GM19025 (cell line): ENCODE results near the gene RAD23A.

Experiments
- ATAC-seq: cut with Tn5 transposase; IDR thresholded peaks from one replicate; pipeline ENCODE4 v1.9.1; 2021; ENCODE audit warnings: mild to moderate bottlenecking, low read depth, moderate library complexity; ENCODE audit not compliant: unreplicated experiment

The RAD23A gene

DNA sequence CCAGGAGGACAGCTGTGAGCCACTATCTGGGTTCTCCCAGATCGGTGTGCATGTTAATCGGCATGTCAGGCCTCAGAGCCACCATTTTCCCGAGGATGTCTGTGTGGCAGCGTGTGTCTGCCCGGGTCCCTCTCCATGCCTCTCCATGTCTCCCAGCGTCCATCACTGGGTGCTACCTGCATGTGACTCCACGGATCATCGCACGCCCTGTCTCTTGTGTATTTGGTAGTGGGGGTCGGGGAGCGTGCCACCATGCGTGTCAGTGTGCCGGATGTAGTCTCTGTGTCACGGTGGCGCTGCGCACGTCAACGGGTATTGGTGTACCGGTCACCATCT lies 55.5 kb downstream of the RAD23A start:
- ATAC-seq = no peak

DNA sequence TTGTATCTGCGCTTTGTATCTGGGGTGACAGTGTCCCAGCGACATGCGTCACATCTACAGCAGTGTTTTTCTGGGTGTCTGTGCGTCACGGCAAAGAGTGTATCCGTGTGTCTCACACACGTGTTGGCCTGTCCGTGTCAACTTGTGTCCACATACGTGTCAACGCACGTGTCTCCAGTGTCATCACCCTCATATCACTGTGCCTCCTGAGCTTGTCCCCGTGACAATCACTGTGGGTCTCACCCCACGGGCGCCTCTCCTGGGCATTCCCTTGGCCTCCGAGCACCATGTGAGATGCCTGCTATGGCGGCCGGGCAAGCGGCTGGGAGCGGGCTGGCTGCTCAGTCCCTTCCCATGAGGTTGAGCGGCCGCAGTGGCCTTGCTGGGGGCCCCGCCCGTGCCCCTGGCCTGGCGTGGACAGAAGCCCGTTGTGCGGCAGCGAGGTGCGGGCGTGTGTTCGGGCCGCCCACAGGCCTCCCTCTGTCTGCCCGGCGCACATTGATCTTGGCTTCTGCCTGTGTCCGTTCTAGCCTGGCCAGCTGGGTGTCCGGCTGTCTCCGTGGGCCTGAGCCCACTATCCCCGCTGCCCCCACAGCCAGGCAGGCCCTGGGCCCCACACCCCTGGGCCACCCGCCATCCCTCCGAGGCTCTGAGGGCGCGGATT lies 56.0 kb downstream of the RAD23A start:
- no peak for ATAC-seq

DNA sequence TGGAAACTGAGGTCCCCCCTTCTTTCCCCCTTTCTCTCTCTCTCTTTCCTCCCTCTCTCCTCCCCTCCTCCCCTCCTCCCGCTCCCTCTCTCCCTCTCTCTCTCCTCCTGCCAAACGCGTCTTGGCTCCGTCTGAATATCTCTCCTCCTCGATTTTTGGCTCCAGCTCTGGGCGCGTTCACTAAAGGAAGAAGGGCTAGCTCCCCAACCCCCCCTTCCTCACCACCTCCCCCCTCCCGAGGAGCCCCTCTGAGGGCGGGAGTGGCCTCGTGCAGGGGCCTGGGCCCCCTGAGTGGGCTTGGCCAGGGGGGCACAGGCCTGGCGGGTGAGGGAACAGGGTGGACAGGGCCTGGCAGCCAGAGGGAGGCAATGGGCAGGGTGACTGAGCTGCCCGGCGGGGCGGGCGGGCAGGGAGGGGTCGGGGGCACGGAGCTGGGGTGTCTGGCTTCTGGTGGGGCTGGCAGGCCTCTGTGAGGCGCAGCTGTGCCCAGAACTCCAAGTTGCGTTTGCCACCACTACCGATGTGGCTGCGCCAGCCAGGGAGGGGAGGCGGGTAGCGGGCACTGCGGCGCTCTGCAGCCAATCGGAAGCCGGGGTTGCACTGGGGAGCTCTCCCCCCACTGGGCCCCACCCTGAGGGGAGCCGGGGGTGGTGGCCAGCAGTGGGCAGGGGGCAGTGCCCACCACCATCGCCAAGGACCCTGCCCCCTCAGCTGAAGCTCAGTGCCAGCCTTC lies 56.7 kb downstream of the RAD23A start:
- no peak for ATAC-seq

DNA sequence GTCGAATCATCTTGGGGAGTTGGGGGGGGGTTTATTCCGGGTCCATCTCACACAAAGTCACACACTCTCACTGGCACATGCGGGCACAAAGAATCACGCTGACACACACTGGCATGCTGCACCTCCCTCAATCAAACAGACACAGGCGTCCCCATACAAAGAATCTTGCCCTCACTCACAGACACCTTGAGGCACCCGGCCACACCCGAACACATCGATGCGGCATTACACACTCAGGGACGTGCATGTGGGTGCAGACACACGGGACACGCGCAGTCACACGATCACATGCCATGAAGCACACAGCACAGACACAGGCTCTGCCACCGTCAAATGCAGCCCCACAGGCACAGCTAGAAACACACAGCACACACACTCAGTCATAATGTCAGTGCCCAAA lies 57.4 kb downstream of the RAD23A start:
- ATAC-seq = no peak
